Measurements from ENCODE around the gene ABLIM3. TPM values are rescaled to one million over a fixed set of nuclear protein-coding genes. Genes with fewer than 3 reads are reported as not detected.

ABLIM3 gene
- total and polyA plus RNA-seq, 2 of the 13 experiments (the other 11 are each of a cell fraction or from before 2014, with no cell fraction given), result 0.53 to 6.3 TPM

GRCh38 chr5:149210968-149211490 is 69.7 kb downstream of the ABLIM3 start:
- Histone ChIP-seq H3K27ac (ENCODE audit: extremely low read length, insufficient read depth, low read length) (no peak overlapping the region), H3K4me2 (ENCODE audit: low read depth, low read length) (no peak overlapping the region), H3K9me3 (ENCODE audit: low read length) (no peaks in the 10 kb centered on the region), H3K9ac (ENCODE audit: insufficient read depth, low read depth, low read length) (no peak overlapping the region), H3K36me3 (replicated peaks in 1 of 2; ENCODE audit: control insufficient read depth in 1 of 2, insufficient read depth in 2 of 2, low read length in 2 of 2) (no peaks in the 10 kb centered on the region), H2AFZ (ENCODE audit: low read length) (no peak overlapping the region), H3K27me3 (ENCODE audit: control insufficient read depth in 1 of 2, insufficient read depth in 2 of 2, low read length in 2 of 2) (no peaks in the 10 kb centered on the region), H4K20me1 (ENCODE audit: insufficient read depth, low read length) (no peaks in the 10 kb centered on the region), H3K4me1 (ENCODE audit: insufficient read depth, low read length) (peaks cover 20% of the 10 kb centered on the region), H3K79me2 (ENCODE audit: insufficient read depth, low read length) (no peaks in the 10 kb centered on the region), H3K4me3 (replicated peaks in 1 of 3; ENCODE audit: insufficient read depth in 1 of 3, low read depth in 2 of 3, low read length in 3 of 3) (no peak overlapping the region)
- in situ Hi-C loops (cut with HindIII; ENCODE audit: extremely low pct_ligation_motif_present, low pct_unique_long_range_greater_than_20kb), result no loop called here
- TF ChIP-seq ZNF891 (CRISPR knock-in tag; IDR thresholded peaks at IDR 0.05) (no peak), TOPORS (CRISPR knock-in tag; IDR thresholded peaks at IDR 0.05) (no peak), ZFP41 (CRISPR knock-in tag; IDR thresholded peaks at IDR 0.05; ENCODE audit: borderline replicate concordance) (no peak), CENPBD1 (CRISPR knock-in tag; IDR thresholded peaks at IDR 0.05; ENCODE audit: borderline replicate concordance, low read depth) (no peak), BCLAF1 (IDR thresholded peaks at IDR 0.05) (no peak), IKZF4 (CRISPR knock-in tag; IDR thresholded peaks at IDR 0.05; ENCODE audit: borderline replicate concordance, low read depth, not compliant biosample characterization) (no peak), MTF1 (CRISPR knock-in tag; IDR thresholded peaks at IDR 0.05) (no peak), MAFG (CRISPR knock-in tag; IDR thresholded peaks at IDR 0.05) (no peak), CREB1 (IDR thresholded peaks at IDR 0.05) (no peak), CREB1 (CRISPR knock-in tag; IDR thresholded peaks at IDR 0.05) (no peak), BRD4 (CRISPR knock-in tag; IDR thresholded peaks at IDR 0.05) (no peak), ZNF501 (CRISPR knock-in tag; IDR thresholded peaks at IDR 0.05) (no peak), HOXA5 (CRISPR knock-in tag; IDR thresholded peaks at IDR 0.05) (no peak), E2F1 (CRISPR knock-in tag; IDR thresholded peaks at IDR 0.05) (no peak), GZF1 (CRISPR knock-in tag; IDR thresholded peaks at IDR 0.05) (no peak)
- ChIA-PET POLR2A (no interaction called here), CTCF (ENCODE audit: low intra/inter-chr PET ratio, low total read pairs) (no interaction called here)
- intact Hi-C loops (cut with micrococcal nuclease; ENCODE audit: unreplicated experiment), result no loop called here
- no TSS peak for BruUV-seq (replicated peaks)
- FAIRE-seq (no peak), DNase-seq (ENCODE audit: low spot score) (no peak), ATAC-seq (no peak)
- 87% methylated on average over 4 of the region's 4 CpGs for WGBS (ENCODE audit: low lambda C conversion rate)
